ENCODE data around the gene PCDHA1. TPM values are rescaled to one million over a fixed set of nuclear protein-coding genes. Genes with fewer than 3 reads are reported as not detected.
"Not testable (repeated sequence)": the region's sequence is repeated elsewhere in the genome, so short reads cannot be mapped to it uniquely, and the experiment has no call there.

PCDHA1 gene
- total RNA-seq, 1 donor from 2014 or later = not detected

DNA sequence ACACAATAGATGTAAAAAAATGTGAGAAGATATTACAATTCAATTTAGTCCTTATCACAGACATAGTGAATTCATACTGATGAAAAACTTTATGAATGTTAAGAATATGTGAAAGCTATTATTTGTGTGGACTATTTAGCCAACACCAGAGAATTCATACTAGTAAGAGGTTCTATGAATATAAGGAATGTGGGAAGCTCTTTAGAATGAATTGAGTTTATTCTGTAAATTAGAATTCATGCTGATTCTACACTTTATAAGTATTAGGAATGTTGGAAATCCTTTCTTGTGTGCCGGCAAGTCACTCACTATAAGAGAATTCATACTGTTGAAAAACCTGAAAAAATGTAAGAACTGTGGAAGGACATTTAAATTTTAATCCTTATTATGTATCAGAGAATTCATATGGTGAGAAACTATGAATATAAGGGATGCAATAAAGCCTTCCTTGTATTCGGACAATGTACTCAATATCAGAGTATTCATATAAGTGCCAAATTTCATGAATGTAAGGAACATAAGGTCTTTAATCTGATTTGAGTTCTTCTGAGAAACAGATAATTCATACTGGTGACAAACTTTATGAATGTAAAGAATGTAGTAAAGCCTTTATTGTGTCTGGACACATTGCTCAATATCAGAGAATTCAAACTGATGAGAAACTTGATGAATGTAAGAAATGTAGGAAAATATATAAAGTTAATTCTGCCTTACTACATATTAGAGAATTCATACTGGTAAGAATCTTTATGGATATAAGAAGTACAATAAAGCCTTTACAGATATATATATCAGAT, 21.6 kb upstream of the PCDHA1 start:
- H3K9me3 Mint-ChIP-seq = peaks cover 36% of the 10 kb centered on the region
- no peaks in the 10 kb centered on the region for H3K27me3 Mint-ChIP-seq (ENCODE audit: low read depth)

GRCh38 chr5:140767444-140767843, 18.5 kb upstream of the PCDHA1 start:
- no peak for DNase-seq (ENCODE audit: low read depth, low spot score)
- Mint-ChIP-seq H3K27me3 (ENCODE audit: low read depth) (no peaks in the 10 kb centered on the region), H3K27ac (ENCODE audit: unreplicated experiment) (no peak overlapping the region), H3K36me3 (ENCODE audit: low read depth) (peaks cover 30% of the 10 kb centered on the region), H3K9me3 (peaks cover 34% of the 10 kb centered on the region), H3K4me1 (no peaks in the 10 kb centered on the region), H3K4me3 (no peak overlapping the region)
- TF ChIP-seq, protein P1, sequence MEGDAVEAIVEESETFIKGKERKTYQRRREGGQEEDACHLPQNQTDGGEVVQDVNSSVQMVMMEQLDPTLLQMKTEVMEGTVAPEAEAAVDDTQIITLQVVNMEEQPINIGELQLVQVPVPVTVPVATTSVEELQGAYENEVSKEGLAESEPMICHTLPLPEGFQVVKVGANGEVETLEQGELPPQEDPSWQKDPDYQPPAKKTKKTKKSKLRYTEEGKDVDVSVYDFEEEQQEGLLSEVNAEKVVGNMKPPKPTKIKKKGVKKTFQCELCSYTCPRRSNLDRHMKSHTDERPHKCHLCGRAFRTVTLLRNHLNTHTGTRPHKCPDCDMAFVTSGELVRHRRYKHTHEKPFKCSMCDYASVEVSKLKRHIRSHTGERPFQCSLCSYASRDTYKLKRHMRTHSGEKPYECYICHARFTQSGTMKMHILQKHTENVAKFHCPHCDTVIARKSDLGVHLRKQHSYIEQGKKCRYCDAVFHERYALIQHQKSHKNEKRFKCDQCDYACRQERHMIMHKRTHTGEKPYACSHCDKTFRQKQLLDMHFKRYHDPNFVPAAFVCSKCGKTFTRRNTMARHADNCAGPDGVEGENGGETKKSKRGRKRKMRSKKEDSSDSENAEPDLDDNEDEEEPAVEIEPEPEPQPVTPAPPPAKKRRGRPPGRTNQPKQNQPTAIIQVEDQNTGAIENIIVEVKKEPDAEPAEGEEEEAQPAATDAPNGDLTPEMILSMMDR (conservative IDR thresholded peaks at IDR 0.05) = no peak

More for the DNA sequence above, 21.6 kb upstream of the PCDHA1 start:
- Mint-ChIP-seq H3K4me1 (no peaks in the 10 kb centered on the region), H3K4me3 (no peak overlapping the region), H3K27ac (ENCODE audit: unreplicated experiment) (no peak overlapping the region), H3K36me3 (ENCODE audit: low read depth) (peaks cover 32% of the 10 kb centered on the region)
- TF ChIP-seq, protein P1 (conservative IDR thresholded peaks at IDR 0.05) = no peak
- DNase-seq (ENCODE audit: low read depth, low spot score) = no peak

DNA sequence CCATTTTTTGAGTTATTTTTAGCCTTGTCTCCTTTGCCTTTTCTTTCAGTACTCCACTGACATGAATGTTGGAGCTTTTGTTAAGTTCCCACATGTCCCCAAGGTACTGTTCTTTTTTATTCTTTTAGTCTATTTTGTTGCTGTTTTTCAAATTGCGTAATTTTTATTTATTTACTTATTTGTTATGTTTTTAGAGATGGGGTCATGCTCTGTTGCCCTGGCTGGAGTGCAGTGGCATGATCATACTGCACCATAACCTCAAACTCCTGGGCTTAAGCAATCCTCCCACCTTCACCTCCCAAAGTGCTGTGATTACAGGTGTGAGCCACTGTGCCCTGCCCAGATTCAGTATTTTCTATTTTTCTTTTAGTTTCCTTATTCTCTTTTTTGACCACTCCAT, 5.4 kb upstream of the PCDHA1 start:
- Mint-ChIP-seq H3K27me3 (ENCODE audit: low read depth) (no peaks in the 10 kb centered on the region), H3K4me3 (no peak overlapping the region), H3K36me3 (ENCODE audit: low read depth) (peaks cover 11% of the 10 kb centered on the region), H3K4me1 (no peaks in the 10 kb centered on the region), H3K9me3 (peaks cover 19% of the 10 kb centered on the region), H3K27ac (ENCODE audit: unreplicated experiment) (no peak overlapping the region)
- no peak for DNase-seq (ENCODE audit: low read depth, low spot score)
- TF ChIP-seq, protein P1 (conservative IDR thresholded peaks at IDR 0.05) = no peak

DNA sequence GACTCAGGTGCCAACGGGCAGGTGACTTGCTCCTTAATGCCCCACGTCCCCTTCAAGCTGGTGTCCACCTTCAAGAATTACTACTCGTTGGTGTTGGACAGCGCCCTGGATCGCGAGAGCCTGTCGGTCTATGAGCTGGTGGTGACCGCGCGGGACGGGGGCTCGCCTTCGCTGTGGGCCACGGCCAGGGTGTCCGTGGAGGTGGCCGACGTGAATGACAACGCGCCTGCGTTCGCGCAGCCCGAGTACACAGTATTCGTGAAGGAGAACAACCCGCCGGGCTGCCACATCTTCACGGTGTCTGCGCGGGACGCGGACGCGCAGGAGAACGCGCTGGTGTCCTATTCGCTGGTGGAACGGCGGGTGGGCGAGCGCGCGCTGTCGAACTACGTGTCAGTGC, 1.5 kb downstream of the PCDHA1 start:
- Mint-ChIP-seq H3K9me3 (peaks cover 20% of the 10 kb centered on the region), H3K36me3 (ENCODE audit: low read depth) (peaks cover 17% of the 10 kb centered on the region)
- H3K27ac Mint-ChIP-seq (ENCODE audit: unreplicated experiment); H3K4me1 Mint-ChIP-seq; H3K4me3 Mint-ChIP-seq; DNase-seq (ENCODE audit: low read depth, low spot score); H3K27me3 Mint-ChIP-seq (ENCODE audit: low read depth): not testable (repeated sequence)

DNA sequence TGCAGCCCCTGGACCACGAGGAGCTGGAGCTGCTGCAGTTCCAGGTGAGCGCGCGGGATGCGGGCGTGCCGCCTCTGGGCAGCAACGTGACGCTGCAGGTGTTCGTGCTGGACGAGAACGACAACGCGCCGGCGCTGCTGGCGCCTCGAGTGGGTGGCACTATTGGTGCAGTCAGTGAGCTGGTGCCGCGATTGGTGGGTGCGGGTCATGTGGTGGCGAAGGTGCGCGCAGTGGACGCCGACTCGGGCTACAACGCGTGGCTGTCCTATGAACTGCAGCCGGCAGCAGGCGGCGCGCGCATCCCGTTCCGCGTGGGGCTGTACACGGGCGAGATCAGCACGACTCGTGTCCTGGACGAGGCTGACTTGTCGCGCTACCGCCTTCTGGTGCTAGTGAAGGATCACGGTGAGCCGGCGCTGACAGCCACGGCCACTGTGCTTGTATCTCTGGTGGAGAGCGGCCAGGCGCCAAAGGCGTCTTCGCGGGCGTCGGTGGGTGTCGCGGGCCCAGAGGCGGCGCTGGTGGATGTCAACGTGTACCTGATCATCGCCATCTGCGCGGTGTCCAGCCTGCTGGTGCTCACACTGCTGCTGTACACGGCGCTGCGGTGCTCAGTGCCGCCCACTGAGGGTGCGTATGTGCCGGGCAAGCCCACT, 2.0 kb downstream of the PCDHA1 start:
- not testable (repeated sequence) for DNase-seq (ENCODE audit: low read depth, low spot score); H3K27me3 Mint-ChIP-seq (ENCODE audit: low read depth); H3K4me1 Mint-ChIP-seq; H3K4me3 Mint-ChIP-seq; H3K27ac Mint-ChIP-seq (ENCODE audit: unreplicated experiment)
- Mint-ChIP-seq H3K9me3 (peaks cover 22% of the 10 kb centered on the region), H3K36me3 (ENCODE audit: low read depth) (peaks cover 20% of the 10 kb centered on the region)

DNA sequence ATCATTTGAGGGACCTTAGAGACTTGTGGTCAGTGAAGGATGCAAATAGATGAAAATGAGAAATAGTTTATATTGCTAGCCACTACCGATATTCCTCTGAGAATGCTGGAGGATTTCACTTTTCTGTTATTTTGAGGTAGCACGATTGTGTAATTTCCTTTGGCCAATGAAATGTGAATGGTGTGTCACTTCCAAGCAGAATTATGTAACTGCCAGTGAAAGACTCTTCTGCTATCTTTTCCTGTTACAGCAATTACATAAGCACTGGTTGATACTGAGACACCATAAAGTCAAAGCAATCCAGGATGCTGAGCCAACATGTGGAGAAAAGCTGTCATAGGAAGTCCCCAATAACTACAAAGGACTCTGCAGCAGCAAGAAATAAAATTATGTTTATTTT, 5.1 kb downstream of the PCDHA1 start:
- no peak for DNase-seq (ENCODE audit: low read depth, low spot score)
- H3K4me1 Mint-ChIP-seq = no peaks in the 10 kb centered on the region
- H3K27ac Mint-ChIP-seq (ENCODE audit: unreplicated experiment) = no peak overlapping the region
- TF ChIP-seq, protein P1 (conservative IDR thresholded peaks at IDR 0.05) = no peak
- no peaks in the 10 kb centered on the region for H3K27me3 Mint-ChIP-seq (ENCODE audit: low read depth)
- peaks cover 13% of the 10 kb centered on the region for H3K9me3 Mint-ChIP-seq
- peaks cover 34% of the 10 kb centered on the region for H3K36me3 Mint-ChIP-seq (ENCODE audit: low read depth)
- H3K4me3 Mint-ChIP-seq = no peak overlapping the region

All from neural crest cell (in vitro differentiated cells).